Spleen (tissue), 11 donors: ENCODE measurements around the gene IFI27L1. TPM values are rescaled to one million over a fixed set of nuclear protein-coding genes. Genes with fewer than 3 reads are reported as not detected.

Experiments used
- DNase-seq: peaks from one replicate; pipeline ENCODE4 v3.0.0-alpha.2; 2020
- H3K27ac ChIP-seq, 8 donors: fragments of 200-600 bp; sonication (generic) in 7 of 8; 1 replicate in 4 of 8; 2 replicates in 4 of 8; pipeline versions ENCODE4 v1.5.0 to v1.8.0; 2016 to 2021; ENCODE audit warnings: inconsistent platforms in 4 of 8, mild to moderate bottlenecking in 4 of 8, moderate library complexity in 1 of 8
- H3K27me3 ChIP-seq, 7 donors: fragments of 200-600 bp; sonication (generic) in 6 of 7; replicated peaks in 1 of 7; 1 replicate in 4 of 7; 2 replicates in 3 of 7; pipeline versions ENCODE4 v1.5.0 to v1.8.0; 2016 to 2021; ENCODE audit warnings: inconsistent platforms in 3 of 7, mild to moderate bottlenecking in 1 of 7
- H3K36me3 ChIP-seq, 6 donors: fragments of 200-600 bp; sonication (generic) in 5 of 6; 1 replicate in 4 of 6; 2 replicates in 2 of 6; pipeline versions ENCODE4 v1.5.0 to v1.8.0; 2016 to 2021; ENCODE audit warnings: inconsistent platforms in 2 of 6
- H3K4me1 ChIP-seq, 6 donors: fragments of 200-600 bp; sonication (generic) in 5 of 6; 1 replicate in 3 of 6; 2 replicates in 3 of 6; pipeline versions ENCODE4 v1.5.0 to v1.8.0; 2016 to 2021; ENCODE audit warnings: inconsistent platforms in 3 of 6
- H3K4me3 ChIP-seq, 8 donors: fragments of 200-600 bp; sonication (generic) in 7 of 8; 1 replicate in 4 of 8; 2 replicates in 4 of 8; pipeline versions ENCODE4 v1.5.0 to v1.8.0; 2016 to 2021; ENCODE audit warnings: inconsistent platforms in 4 of 8, mild to moderate bottlenecking in 4 of 8, moderate library complexity in 2 of 8
- H3K9me3 ChIP-seq, 8 donors: fragments of 200-600 bp; sonication (generic) in 7 of 8; 1 replicate in 4 of 8; 2 replicates in 4 of 8; pipeline versions ENCODE4 v1.5.0 to v1.8.0; 2016 to 2021; ENCODE audit warnings: inconsistent platforms in 4 of 8
- POLR2A ChIP-seq, 3 donors: fragments of 450-650 bp; IDR thresholded peaks; one replicate each; pipeline ENCODE4 v1.5.1; 2017; ENCODE audit warnings: antibody characterized with exemption in 3 of 3, mild to moderate bottlenecking in 1 of 3
- POLR2AphosphoS5 ChIP-seq, 3 donors: sonication (generic); formaldehyde crosslinking; IDR thresholded peaks; one replicate each; pipeline ENCODE4 v1.5.1; 2017; ENCODE audit warnings: antibody characterized with exemption in 3 of 3
- WGBS, 5 donors: extraction: QIAGEN DNeasy Blood & Tissue Kit in 3 of 5; methylation state at CpG; one replicate each; pipeline versions ENCODE4 v1.1.5 to v1.1.7; 2013 to 2018; 5-methylcytosine and 5-hydroxymethylcytosine counted together
- intact Hi-C: fragments of 100-400 bp; cut with DNase I; formaldehyde crosslinking; loops from one replicate; pipeline ENCODE4 v1.15.0; 2023; ENCODE audit warnings: low total_unique reads
- polyA plus RNA-seq, 3 donors: library from polyadenylated mRNA; stranded (reverse); fragments of 200-250 nt; gene quantifications; one replicate each; pipeline ENCODE4 v1.2.1, GENCODE V29; 2013
- total RNA-seq, 7 donors: library from RNA; depleted of rRNA in 3 of 7; stranded (reverse); fragments of >200 nt in 3 of 7; fragmentation: NEBNext Ultra II Directional in 4 of 7; extraction: Animal tissue kit (Norgen Biotek cat#: 25700) in 4 of 7; gene quantifications; one replicate each; pipeline versions ENCODE4 v1.1.0 to v1.2.1, GENCODE V29; 2016 to 2021
- TF ChIP-seq, protein P1 (sequence below), 11 experiments: fragments of 200-600 bp in 7 of 11; fragments of 450-650 bp in 4 of 11; sonication (generic) in 4 of 11; IDR thresholded peaks in 8 of 11; conservative IDR thresholded peaks in 3 of 11; 1 replicate in 7 of 11; 2 replicates in 4 of 11; pipeline versions ENCODE4 v1.4.0 to v1.8.0; 2016 to 2021; ENCODE audit warnings: antibody characterized with exemption in 11 of 11, inconsistent platforms in 4 of 11, mild to moderate bottlenecking in 1 of 11
- donor health status: healthy with polysubstance abuse.
- donor health status: DM: no; HTN: no; CAD: no; lungs with moderate emphysema.
- donor health status: DM: no; HTN: no; CAD: no.
- donor health status: Bipolar disorder and iron deficiency.
- donor health status: healthy.
- donor health status: DM: no; HTN: no; CAD: no.
- donor health status: DM: yes; HTN: yes; CAD: no.

Gene IFI27L1
- total and polyA plus RNA-seq, 10 donors, result 4.4 to 18.8 (median 12.0) TPM

DNA sequence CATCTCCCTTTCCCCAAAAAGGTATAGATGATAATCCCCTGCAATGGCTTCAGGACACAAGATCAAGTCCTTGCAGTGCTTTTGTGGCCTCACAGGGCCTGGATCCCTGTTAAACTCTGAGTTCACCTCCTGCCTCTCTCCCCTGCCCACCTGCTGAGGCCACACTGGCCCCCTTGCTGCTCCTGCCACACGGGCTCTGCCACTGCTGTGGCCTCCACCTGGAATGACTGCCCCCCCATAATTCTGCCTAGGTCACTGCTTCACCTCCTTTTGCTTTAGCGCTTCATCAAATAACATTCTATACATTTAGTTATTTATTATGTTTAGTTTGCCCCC, 28.8 kb downstream of the IFI27L1 start:
- H3K4me1 ChIP-seq, result peaks cover 0 to 37% (median 17%) of the 10 kb centered on the region in 6 donors
- TF ChIP-seq, protein P1, sequence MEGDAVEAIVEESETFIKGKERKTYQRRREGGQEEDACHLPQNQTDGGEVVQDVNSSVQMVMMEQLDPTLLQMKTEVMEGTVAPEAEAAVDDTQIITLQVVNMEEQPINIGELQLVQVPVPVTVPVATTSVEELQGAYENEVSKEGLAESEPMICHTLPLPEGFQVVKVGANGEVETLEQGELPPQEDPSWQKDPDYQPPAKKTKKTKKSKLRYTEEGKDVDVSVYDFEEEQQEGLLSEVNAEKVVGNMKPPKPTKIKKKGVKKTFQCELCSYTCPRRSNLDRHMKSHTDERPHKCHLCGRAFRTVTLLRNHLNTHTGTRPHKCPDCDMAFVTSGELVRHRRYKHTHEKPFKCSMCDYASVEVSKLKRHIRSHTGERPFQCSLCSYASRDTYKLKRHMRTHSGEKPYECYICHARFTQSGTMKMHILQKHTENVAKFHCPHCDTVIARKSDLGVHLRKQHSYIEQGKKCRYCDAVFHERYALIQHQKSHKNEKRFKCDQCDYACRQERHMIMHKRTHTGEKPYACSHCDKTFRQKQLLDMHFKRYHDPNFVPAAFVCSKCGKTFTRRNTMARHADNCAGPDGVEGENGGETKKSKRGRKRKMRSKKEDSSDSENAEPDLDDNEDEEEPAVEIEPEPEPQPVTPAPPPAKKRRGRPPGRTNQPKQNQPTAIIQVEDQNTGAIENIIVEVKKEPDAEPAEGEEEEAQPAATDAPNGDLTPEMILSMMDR (IDR thresholded peaks at IDR 0.05 in 8 of 11, conservative IDR thresholded peaks at IDR 0.05 in 3 of 11), result no peak
- TF ChIP-seq POLR2AphosphoS5 (IDR thresholded peaks at IDR 0.05), result no peak
- peak overlapping the region in 1 of 8 donors; percentile 69 for H3K4me3 ChIP-seq
- peak overlapping the region; percentile 65 to 96 (median 90) for H3K27ac ChIP-seq
- no peak for DNase-seq
- intact Hi-C loops, result no loop called here
- 75 to 89% (median 84%) methylated on average over 2 of the region's 2 CpGs for WGBS, 5 donors
- H3K36me3 ChIP-seq, result no peaks in the 10 kb centered on the region
- H3K9me3 ChIP-seq, result no peaks in the 10 kb centered on the region
- H3K27me3 ChIP-seq, result peaks cover 0 to 2% (median 0%) of the 10 kb centered on the region in 7 donors

DNA sequence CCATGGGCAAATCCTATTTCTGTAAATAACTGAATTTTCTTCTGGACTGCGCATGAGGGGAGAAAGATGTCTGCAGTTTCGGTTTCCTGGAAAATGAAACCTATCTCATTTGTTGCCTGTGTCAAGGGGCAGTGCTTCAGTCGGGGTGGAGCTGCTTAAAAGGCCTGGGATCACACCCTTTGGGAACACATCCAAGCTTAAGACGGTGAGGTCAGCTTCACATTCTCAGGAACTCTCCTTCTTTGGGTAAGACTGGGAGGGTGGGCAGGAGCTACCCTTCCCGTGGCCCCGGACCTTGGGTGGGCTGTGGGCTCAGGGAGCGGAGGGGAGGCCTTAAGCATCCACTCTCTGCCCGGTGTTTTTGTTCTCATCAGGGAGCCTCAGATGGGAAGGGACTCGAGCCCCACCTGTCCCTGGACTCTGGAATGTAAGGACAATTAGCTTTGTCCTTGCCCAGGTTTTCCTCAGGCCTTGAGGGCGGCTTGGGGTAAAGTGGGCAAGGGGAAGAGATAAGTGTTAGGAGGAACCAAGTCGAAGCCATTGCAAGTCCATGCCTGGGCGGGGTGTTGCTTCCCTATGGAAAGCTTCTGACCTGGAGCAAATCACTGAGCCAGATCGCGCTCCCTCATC, 29.6 kb downstream of the IFI27L1 start, which contains the start of gene IFI27:
IFI27 (plus strand) TSS at position 185 of the 630 bp plus-strand sequence.
- peaks cover 0 to 6% (median 0%) of the 10 kb centered on the region in 7 donors for H3K27me3 ChIP-seq
- H3K9me3 ChIP-seq, result no peaks in the 10 kb centered on the region
- H3K4me3 ChIP-seq, result peak within 1 kb of the TSS; percentile 30 to 69 (median 46)
- TF ChIP-seq POLR2AphosphoS5 (IDR thresholded peaks at IDR 0.05) (peak; percentile 82 to 98 (median 89)), POLR2A (IDR thresholded peaks at IDR 0.05) (peak; percentile 32 to 92 (median 64))
- TF ChIP-seq, protein P1 (IDR thresholded peaks at IDR 0.05 in 8 of 11, conservative IDR thresholded peaks at IDR 0.05 in 3 of 11), result no peak
- peak within 1 kb of the TSS; percentile 84 to 96 (median 90) for H3K27ac ChIP-seq
- WGBS, 5 donors, result 58 to 71% (median 61%) methylated on average over 14 of the region's 14 CpGs
- peaks cover 0 to 1% (median 0%) of the 10 kb centered on the region in 6 donors for H3K36me3 ChIP-seq
- DNase-seq, result no peak
- peaks cover 0 to 45% (median 20%) of the 10 kb centered on the region in 6 donors for H3K4me1 ChIP-seq
- intact Hi-C loops, result no loop called here

DNA sequence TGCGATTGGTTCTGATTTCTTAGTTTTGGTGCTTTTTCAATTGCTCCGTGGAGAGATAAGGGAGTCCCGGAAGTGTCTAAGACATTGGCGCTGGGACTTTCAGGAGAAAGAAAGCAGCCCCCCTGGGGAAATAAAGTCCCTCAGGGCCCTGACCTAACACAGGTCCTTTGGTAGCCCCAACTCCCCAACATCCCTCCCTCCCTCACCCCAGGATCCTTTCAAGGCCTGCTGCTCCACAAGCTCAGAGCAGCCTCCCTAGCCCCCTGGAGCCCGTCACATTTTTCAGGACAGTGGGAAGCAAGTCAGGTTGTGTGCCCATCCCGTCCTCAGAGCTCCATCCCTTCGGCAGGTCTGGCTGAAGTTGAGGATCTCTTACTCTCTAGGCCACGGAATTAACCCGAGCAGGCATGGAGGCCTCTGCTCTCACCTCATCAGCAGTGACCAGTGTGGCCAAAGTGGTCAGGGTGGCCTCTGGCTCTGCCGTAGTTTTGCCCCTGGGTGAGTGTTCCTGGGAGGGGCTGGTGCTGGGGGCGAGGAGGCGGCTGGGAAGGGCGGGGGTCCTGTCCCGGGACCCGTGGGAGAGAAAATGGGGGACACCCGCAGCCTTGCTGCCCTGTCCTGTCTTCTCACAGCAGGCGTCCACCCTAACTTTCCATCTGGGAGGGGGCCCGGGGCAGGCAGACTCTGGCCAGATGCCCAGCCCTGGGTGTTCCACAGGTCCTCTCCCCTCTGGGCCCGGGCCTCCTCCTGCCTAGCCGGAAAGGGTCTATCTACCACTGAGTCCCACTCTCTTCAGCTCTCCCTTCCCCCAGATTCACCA, 30.4 kb downstream of the IFI27L1 start:
- no peaks in the 10 kb centered on the region for H3K9me3 ChIP-seq
- peaks cover 0 to 11% (median 0%) of the 10 kb centered on the region in 7 donors for H3K27me3 ChIP-seq
- peaks cover 0 to 9% (median 0%) of the 10 kb centered on the region in 6 donors for H3K36me3 ChIP-seq
- peaks cover 0 to 51% (median 26%) of the 10 kb centered on the region in 6 donors for H3K4me1 ChIP-seq
- whole genome bisulfite sequencing, 5 donors, result 46 to 70% (median 64%) methylated on average over 19 to 20 of the region's 20 CpGs
- peak overlapping the region; percentile 84 to 96 (median 90) for H3K27ac ChIP-seq
- H3K4me3 ChIP-seq, result peak overlapping the region; percentile 30 to 69 (median 46)
- intact Hi-C loops, result no loop called here
- TF ChIP-seq POLR2A (IDR thresholded peaks at IDR 0.05) (no peak), POLR2AphosphoS5 (IDR thresholded peaks at IDR 0.05) (peak in 1 of 3 donors; percentile 12)
- no peak for DNase-seq

DNA sequence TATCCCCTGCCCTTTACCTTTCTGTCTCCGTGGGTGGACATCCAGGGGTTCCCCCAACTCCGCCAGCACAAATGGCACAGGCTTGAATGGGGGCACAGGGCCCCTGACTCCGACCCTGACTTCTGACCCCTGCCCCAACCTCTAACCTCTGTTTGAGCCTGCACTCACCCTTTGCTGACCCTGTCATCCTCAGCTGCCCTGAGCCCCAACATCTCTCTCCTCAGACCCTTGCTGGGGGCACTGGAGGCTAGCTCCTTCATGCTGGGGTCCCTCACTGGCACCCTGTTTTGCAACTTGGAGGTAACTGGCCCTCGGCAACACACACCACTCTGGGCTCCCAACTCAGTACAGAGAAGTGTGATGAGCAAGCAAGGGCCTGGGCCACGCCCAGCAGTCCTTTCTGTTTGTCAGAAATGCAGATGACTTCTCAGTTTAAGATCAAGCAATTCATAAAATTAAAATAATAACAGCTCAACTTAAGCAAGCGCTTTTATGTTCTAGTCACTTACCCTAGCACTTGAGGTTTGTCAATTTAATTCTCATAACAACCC, 31.5 kb downstream of the IFI27L1 start:
- intact Hi-C loops, result no loop called here
- 58 to 76% (median 67%) methylated on average over 6 of the region's 6 CpGs for WGBS, 5 donors
- peaks cover 0 to 51% (median 27%) of the 10 kb centered on the region in 6 donors for H3K4me1 ChIP-seq
- H3K4me3 ChIP-seq, result peak overlapping the region; percentile 30 to 69 (median 46)
- DNase-seq, result no peak
- no peak for TF ChIP-seq POLR2A (IDR thresholded peaks at IDR 0.05)
- TF ChIP-seq, protein P1 (IDR thresholded peaks at IDR 0.05 in 8 of 11, conservative IDR thresholded peaks at IDR 0.05 in 3 of 11), result no peak
- TF ChIP-seq POLR2AphosphoS5 (IDR thresholded peaks at IDR 0.05), result no peak
- peak overlapping the region; percentile 5 to 96 (median 90) for H3K27ac ChIP-seq
- no peaks in the 10 kb centered on the region for H3K9me3 ChIP-seq
- peaks cover 0 to 16% (median 0%) of the 10 kb centered on the region in 7 donors for H3K27me3 ChIP-seq
- H3K36me3 ChIP-seq, result peaks cover 0 to 15% (median 0%) of the 10 kb centered on the region in 6 donors
